A673 (cell line): ENCODE measurements around the gene KCNIP4. TPM values are rescaled to one million over a fixed set of nuclear protein-coding genes. Genes with fewer than 3 reads are reported as not detected.

Experiments
- BruUV-seq: library from RNA; stranded (reverse); fragments of 400-500 nt; replicated peaks from 2 replicates; lab custom pipeline; 2021; lab: Mats Ljungman, UMichigan
- CTCF ChIA-PET: fragments of 300-600 bp; sonication (Branson Sonifier 250); formaldehyde crosslinking; loops from one replicate; lab custom pipeline; 2022; ENCODE audit warnings: antibody characterized with exemption; lab: Charles Lee
- POLR2A ChIA-PET: fragments of 300-600 bp; sonication (Branson Sonifier 250); formaldehyde crosslinking; loops from one replicate; lab custom pipeline; 2022; ENCODE audit warnings: antibody characterized with exemption; ENCODE audit not compliant: low non-redundant PET; lab: Charles Lee
- DNase-seq: peaks from one replicate; pipeline ENCODE4 v3.0.0-alpha.2; 2015; ENCODE audit warnings: low spot score
- H3K27ac ChIP-seq: fragments of 200-600 bp; sonication (generic); 2 replicates; pipeline ENCODE4 v1.5.1; 2016; ENCODE audit warnings: mixed run types, low read depth, mild to moderate bottlenecking, mixed read lengths, antibody characterized with exemption, low read length; ENCODE audit not compliant: poor library complexity, severe bottlenecking
- H3K27me3 ChIP-seq: fragments of 200-600 bp; sonication (generic); replicated peaks from 2 replicates; pipeline ENCODE4 v1.6.1; 2017; ENCODE audit warnings: mixed run types, low read depth, mild to moderate bottlenecking, mixed read lengths, antibody characterized with exemption, low read length; ENCODE audit not compliant: insufficient read depth, poor library complexity
- H3K36me3 ChIP-seq: fragments of 200-600 bp; sonication (generic); 2 replicates; pipeline ENCODE4 v1.6.1; 2016; ENCODE audit warnings: mixed run types, mild to moderate bottlenecking, mixed read lengths, antibody characterized with exemption, low read length; ENCODE audit not compliant: insufficient read depth, poor library complexity, severe bottlenecking
- H3K4me1 ChIP-seq: fragments of 200-600 bp; sonication (generic); 2 replicates; pipeline ENCODE4 v1.6.1; 2017; ENCODE audit warnings: mixed run types, mild to moderate bottlenecking, mixed read lengths, antibody characterized with exemption, low read length; ENCODE audit not compliant: insufficient read depth, poor library complexity, severe bottlenecking
- H3K4me3 ChIP-seq: fragments of 200-600 bp; sonication (generic); 2 replicates; pipeline ENCODE4 v1.5.1; 2016; ENCODE audit warnings: low read depth, mixed run types, mild to moderate bottlenecking, mixed read lengths, low read length; ENCODE audit not compliant: poor library complexity, severe bottlenecking
- H3K9me3 ChIP-seq: fragments of 200-600 bp; sonication (generic); 2 replicates; pipeline ENCODE4 v1.6.1; 2016; ENCODE audit warnings: mixed run types, low read depth, mild to moderate bottlenecking, mixed read lengths, antibody characterized with exemption, low read length; ENCODE audit not compliant: poor library complexity, severe bottlenecking
- CTCF ChIP-seq: fragments of 300-800, 200-600 bp; sonication (generic); conservative IDR thresholded peaks from 2 replicates; pipeline ENCODE4 v1.5.1; 2017; ENCODE audit warnings: low read depth, mild to moderate bottlenecking, antibody characterized with exemption, low read length, moderate library complexity, mixed read lengths
- EZH2 ChIP-seq: fragments of 200-600 bp; sonication (generic); IDR thresholded peaks from 2 replicates; pipeline ENCODE4 v1.6.1; 2017; ENCODE audit warnings: borderline replicate concordance, low read depth, mild to moderate bottlenecking, mixed read lengths, antibody characterized with exemption, low read length; ENCODE audit not compliant: poor library complexity, severe bottlenecking
- intact Hi-C: fragments of 100-400 bp; cut with micrococcal nuclease; formaldehyde crosslinking; loops from one replicate; pipeline ENCODE4 v1.10.0; 2022; ENCODE audit not compliant: unreplicated experiment
- total RNA-seq: library from RNA; stranded (reverse); gene quantifications from 2 replicates; pipeline ENCODE4 v1.2.3, GENCODE V29; 2021

The KCNIP4 gene
- total RNA-seq, 1 experiment from 2014 or later, result not detected

- intact Hi-C loops, result no loop called here
- Histone ChIP-seq H3K27ac (no peak overlapping the region), H3K9me3 (no peaks in the 10 kb centered on the region), H3K4me3 (no peak overlapping the region), H3K27me3 (no peaks in the 10 kb centered on the region), H3K36me3 (no peaks in the 10 kb centered on the region), H3K4me1 (no peaks in the 10 kb centered on the region)
- ChIA-PET CTCF (no interaction called here), POLR2A (no interaction called here)
- TF ChIP-seq CTCF (no peak), EZH2 (no peak)
- no peak for DNase-seq
- no TSS peak for BruUV-seq
Measured at GRCh38 chr4:21113496-21114223, 834.9 kb downstream of the KCNIP4 start.

- H3K9me3 ChIP-seq, result no peaks in the 10 kb centered on the region
- ChIA-PET POLR2A (no interaction called here), CTCF (no interaction called here)
- no peaks in the 10 kb centered on the region for H3K36me3 ChIP-seq
- no peak overlapping the region for H3K27ac ChIP-seq
- no peak for DNase-seq
- no peaks in the 10 kb centered on the region for H3K27me3 ChIP-seq
- intact Hi-C loops, result no loop called here
- no peak for TF ChIP-seq CTCF
- TF ChIP-seq EZH2, result no peak
- H3K4me3 ChIP-seq, result no peak overlapping the region
- no peaks in the 10 kb centered on the region for H3K4me1 ChIP-seq
- no TSS peak for BruUV-seq
Measured at GRCh38 chr4:21102667-21103066, 845.9 kb downstream of the KCNIP4 start.

- no peak overlapping the region for H3K4me3 ChIP-seq
- H3K27ac ChIP-seq, result no peak overlapping the region
- BruUV-seq, result no TSS peak
- POLR2A ChIA-PET, result no interaction called here
- H3K27me3 ChIP-seq, result no peaks in the 10 kb centered on the region
- no peak for DNase-seq
- intact Hi-C loops, result no loop called here
- H3K36me3 ChIP-seq, result no peaks in the 10 kb centered on the region
- H3K9me3 ChIP-seq, result no peaks in the 10 kb centered on the region
- no peaks in the 10 kb centered on the region for H3K4me1 ChIP-seq
- no peak for TF ChIP-seq CTCF
- no peak for TF ChIP-seq EZH2
- CTCF ChIA-PET, result no interaction called here
Measured at GRCh38 chr4:21097865-21098264, 850.7 kb downstream of the KCNIP4 start.
